ENCODE measurements around the gene TPI1.

Gene TPI1

GRCh38 chr12:6828781-6829535 is 38.4 kb upstream of the TPI1 start:
- DNase-seq, result peak; percentile 65

- no peak for DNase-seq
These were observed 37.7 kb upstream of the TPI1 start for GRCh38 chr12:6829536-6830220.

GRCh38 chr12:6830286-6830890 is 36.9 kb upstream of the TPI1 start:
- DNase-seq, result no peak

- DNase-seq, result no peak
These were observed 36.3 kb upstream of the TPI1 start for GRCh38 chr12:6830999-6831398.

DNA sequence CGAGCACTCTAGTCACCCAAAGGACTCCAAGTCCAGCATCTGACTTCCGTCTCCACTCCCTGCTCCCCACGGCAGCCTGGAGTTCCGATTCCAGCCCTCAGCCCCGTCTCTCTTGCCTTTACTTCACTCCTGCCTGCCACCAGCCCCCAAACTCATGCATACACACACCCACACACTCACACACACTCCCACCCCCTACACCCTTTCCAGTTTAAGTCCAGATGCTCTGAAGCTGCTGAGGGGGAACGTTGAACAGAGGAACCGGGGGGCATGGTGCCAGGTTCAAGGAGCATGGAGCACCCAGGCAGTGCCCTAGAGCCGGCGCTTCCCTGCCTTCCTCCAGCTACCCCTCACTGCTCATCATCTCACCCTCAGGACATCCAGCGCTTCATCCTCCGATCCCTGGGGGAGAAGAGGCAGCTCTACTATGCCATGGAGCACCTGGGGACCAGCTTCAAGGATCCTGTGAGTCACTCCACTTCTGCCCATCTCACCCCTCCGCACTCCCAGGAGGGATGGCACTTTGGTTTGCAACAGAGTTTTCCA is 35.8 kb upstream of the TPI1 start:
- no peak for DNase-seq

- no peak for DNase-seq
These were observed 35.2 kb upstream of the TPI1 start for GRCh38 chr12:6832125-6832524.

DNA sequence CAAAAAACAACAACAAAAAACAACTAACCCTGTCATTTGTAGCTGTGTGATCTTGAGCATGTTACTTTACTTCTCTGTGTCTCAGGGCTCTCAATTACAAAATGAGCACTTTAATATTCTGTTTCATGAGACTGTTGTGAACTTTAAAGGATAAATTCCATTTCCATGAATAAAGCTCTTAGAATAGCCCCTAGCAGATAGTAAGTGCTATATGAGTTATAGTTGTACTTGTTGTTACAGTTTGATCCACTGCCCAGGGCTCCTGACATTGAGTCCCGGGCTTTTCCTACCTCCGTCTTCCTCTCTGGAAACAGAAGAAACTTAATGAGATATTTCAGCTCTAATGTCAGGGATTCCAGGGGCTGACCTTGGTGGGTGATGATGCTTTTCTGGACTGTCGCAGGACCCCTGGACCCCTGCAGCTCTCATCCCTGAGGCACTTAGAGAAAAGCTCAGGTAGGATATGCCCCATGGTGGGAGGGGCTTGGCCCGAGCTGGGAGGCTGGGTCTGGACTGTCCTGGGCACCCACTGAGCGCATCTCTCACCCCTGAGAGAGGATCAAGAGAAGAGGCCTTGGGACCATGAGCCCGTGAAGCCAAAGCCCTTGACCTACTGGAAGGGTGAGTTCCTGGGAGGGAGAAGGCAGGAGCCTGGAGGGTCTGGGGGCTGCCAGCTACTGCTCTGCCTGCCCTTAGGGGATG is 34.0 kb upstream of the TPI1 start:
- no peak for DNase-seq

GRCh38 chr12:6834254-6834653 is 33.1 kb upstream of the TPI1 start:
- no peak for DNase-seq

GRCh38 chr12:6834873-6835272 is 32.5 kb upstream of the TPI1 start:
- no peak for DNase-seq

DNA sequence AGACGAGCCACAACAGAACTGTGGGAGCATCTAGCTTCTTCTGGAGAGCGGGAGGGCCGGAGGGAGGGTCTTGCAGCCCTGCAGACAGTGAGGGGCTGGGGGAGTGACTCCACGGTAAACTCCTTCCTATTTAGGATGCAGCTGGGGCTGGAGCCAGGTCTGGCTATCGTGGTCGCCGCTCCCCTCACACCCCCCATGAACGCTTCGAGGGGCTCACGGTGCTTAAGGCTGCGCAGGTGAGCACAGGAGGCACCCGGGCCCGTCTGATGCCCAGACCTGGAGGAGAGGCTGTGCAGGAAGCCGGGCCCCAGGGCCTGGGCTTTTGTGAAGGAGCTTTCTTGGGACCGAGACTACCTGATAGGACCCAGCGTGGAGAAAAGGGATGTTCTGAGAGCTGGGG is 30.5 kb upstream of the TPI1 start:
- DNase-seq, result no peak

DNA sequence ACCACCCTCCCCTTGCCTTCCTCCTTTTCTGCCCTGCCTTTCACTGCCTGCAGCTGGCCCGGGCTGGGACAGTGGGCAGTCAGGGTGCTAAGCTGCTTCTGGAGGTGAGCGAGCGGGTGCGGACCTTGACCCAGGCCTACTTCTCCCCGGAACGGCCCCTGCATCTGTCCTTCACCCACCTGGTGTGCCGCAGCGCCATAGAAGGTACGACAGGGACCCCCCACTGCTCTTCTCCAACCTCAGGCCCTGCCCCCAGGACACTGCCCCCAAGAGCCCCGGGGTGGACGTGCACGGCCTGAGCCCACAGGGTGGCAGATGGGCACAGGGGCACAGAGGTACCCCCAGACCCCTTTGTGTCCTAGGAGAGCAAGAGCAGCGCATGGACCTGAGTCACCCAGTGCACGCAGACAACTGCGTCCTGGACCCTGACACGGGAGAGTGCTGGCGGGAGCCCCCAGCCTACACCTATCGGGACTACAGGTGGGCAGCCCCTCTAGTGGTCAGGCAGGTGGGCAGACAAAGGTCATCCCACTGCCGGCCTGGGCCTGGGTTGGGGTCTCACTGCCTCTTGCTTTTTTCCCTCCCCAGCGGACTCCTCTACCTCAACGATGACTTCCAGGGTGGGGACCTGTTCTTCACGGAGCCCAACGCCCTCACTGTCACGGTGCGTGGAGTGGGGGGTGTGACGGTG is 29.8 kb upstream of the TPI1 start:
- DNase-seq, result no peak

DNA sequence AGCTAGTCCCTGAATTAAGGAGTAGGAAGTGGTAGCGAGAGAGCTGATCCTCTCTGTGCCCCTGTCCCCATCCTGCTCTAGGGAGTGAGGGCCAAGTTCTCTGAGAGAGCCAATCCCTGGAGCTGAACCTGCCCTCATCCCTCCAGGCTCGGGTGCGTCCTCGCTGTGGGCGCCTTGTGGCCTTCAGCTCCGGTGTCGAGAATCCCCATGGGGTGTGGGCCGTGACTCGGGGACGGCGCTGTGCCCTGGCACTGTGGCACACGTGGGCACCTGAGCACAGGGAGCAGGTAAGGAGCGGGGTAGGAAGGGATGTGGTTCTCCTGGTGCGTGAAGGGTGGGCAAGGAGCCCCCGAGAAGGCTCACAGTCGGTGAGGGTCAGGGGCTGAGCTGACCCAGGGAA is 28.5 kb upstream of the TPI1 start:
- no peak for DNase-seq

DNA sequence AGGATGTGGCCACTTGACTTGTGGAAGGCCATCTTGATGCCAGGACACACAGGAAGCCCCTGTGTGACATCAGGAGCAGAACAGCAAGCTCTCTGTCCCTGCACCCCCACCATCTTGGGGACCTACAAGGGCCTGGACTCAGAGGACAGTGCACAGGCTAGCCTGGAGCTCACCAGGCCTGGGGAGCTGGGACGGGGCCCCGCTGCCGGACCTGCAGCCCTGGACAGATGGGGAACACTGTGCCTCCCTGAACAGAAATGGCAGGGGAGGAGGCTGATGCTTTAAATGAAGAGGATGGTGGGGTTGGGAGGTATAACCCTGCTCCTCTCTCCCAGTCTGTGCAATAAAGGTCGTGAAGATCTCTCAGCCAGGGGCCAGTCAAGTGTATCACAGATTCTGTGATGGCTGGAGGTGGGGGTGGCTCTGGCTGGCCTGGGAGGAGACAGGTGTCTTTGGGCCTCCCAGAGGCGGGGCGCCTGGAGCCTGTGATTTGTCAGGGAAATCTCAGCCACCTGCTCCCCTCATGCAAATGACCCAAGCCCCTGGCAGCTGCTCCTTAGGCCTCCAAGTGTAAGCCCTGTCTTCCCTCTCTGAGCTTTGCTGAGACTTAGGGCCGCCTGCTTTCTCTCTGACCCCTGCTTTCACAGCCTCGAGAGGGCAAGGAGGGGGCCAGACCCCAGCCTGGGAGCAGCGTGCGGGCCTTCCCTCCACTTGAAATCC is 27.7 kb upstream of the TPI1 start:
- DNase-seq, result peak; percentile 48

- DNase-seq, result no peak
These were observed 27.0 kb upstream of the TPI1 start for GRCh38 chr12:6840330-6840729.

DNA sequence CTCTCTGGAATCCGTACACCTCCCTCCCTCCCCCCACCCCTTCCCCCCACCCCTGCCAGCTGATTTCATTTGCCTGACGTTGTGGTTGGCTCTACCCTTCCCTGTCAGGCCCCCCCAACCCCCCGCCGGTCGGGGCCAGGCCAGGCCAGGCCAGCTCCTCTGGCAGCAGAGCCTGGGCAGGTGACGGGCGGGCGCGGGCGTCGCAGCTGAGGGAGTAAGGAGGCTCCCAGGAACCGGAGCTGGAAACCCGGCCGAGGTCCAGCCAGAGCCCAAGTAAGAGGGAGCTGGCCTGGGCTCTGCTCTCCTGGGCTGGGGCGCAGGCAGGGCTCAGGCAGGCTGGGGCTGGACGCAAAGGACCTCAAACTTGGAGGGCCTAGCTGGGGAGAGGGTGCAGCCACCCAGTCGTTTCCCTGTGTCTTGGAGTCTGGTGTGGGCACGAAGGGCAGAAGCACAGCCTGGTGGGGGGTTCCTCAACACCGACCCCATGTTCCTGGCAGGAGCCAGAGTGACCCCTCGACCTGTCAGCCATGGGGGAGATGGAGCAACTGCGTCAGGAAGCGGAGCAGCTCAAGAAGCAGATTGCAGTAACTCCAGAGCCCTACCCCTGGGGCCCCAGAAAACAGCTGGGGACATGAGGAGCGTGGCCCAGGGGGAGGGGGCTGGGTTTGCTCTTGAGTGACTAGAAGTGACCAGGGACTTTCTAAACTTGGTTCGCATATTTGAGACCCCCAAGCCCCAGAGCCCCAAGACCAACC is 26.4 kb upstream of the TPI1 start, which contains the start of gene GNB3:
Gene GNB3, plus strand, starts transcription at position 165 of the 755 bp plus-strand sequence. Its CDS starts 363 bp downstream, at position 528.
- no peak for DNase-seq

- no peak for DNase-seq
These were observed 25.3 kb upstream of the TPI1 start for GRCh38 chr12:6842075-6842474.

DNA sequence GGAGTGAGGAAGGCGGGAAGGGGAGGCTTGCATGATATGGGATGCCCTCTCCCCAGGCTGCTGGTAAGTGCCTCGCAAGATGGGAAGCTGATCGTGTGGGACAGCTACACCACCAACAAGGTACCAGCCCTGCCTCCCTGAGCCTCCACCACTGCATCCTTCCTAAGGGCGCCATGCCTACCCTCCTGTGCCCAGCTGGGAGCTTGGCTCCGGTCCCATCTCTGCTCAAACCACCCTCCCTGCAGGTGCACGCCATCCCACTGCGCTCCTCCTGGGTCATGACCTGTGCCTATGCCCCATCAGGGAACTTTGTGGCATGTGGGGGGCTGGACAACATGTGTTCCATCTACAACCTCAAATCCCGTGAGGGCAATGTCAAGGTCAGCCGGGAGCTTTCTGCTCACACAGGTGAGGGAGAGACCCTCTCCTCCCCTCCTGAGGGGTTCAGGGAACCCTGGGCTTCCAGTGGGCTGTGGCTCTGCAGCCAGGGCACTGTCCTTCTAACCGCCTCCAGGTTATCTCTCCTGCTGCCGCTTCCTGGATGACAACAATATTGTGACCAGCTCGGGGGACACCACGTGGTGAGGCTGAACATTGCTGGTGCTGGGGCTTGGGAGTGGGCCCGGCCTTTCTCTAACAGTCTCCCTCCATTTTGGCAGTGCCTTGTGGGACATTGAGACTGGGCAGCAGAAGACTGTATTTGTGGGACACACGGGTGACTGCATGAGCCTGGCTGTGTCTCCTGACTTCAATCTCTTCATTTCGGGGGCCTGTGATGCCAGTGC is 24.0 kb upstream of the TPI1 start:
- DNase-seq, result no peak

DNA sequence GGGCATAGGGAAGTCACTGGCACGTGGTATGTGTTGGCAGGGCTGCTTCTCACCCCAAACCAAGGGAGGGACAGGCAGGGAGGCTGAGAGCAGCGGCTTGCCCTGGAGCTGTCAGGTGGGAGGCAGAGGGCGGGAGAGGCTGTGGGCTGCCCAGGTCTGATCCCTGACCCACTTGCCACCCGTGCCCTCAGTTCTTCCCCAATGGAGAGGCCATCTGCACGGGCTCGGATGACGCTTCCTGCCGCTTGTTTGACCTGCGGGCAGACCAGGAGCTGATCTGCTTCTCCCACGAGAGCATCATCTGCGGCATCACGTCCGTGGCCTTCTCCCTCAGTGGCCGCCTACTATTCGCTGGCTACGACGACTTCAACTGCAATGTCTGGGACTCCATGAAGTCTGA is 21.9 kb upstream of the TPI1 start:
- no peak for DNase-seq

GRCh38 chr12:6846316-6846869 is 20.9 kb upstream of the TPI1 start:
- DNase-seq, result no peak

GRCh38 chr12:6847676-6848075 is 19.7 kb upstream of the TPI1 start:
- no peak for DNase-seq
